ENCODE data around the gene DGCR6. TPM values are rescaled to one million over a fixed set of nuclear protein-coding genes. Genes with fewer than 3 reads are reported as not detected.
"Not testable (repeated sequence)": the region's sequence is repeated elsewhere in the genome, so short reads cannot be mapped to it uniquely, and the experiment has no call there.

DGCR6 gene
- total RNA-seq, 1 experiment from 2014 or later = 0.62 TPM

DNA sequence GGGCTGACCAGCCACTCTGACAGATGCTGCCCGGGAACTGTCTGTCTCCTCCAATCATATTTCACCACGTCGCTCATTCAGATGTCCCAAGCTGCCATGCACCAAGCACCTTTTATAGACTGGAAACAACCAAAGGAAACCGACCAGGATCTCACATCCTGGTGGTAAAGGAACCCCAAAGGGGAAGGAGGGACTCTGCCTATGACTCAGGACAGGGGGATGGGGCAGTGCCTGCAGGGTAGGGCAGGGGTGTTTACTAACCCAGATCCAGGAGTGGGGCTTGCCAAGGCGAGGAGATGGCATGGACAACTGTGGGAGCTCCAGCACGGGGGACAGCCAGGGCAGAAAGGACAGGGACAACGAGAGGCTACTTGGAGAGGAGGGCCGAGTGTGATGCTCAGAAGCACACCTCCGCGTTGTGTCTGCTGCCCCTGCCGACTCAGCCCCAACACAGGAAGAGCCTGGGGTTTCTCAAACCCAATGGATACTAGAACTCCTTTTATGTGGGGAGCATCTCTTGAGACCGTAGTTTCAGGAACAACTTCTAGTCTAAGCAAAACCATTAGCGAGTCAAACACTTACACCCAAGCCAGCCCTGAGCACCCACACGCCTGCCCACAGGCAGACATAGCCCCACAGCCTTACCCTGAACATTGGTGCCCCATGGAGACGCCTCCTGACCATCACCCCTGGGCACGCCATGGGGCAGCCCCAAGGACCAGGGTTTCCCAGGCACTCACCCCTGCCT lies 26.0 kb downstream of the DGCR6 start:
- no peak for DNase-seq (ENCODE audit: low read depth)

DNA sequence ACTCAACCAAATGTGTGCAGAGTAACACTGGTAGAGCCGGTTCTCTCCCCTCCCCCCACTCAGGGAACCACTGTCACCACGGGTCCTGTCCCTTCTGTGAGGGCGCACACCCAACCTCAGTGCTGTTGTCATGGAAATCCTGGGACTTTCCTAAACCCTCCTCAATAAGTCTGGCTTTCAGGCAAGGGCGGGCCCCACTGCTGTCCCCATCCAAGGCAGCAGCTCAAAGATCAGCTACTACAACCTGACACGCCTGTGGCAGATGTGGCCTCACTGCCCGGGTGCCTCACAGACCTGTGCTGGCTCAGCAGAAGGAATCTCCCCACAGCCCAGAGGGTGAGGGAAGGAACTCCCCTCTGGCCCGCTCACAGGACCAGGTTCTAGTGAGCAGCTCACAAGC lies 27.8 kb downstream of the DGCR6 start:
- no peak for DNase-seq (ENCODE audit: low read depth)

DNA sequence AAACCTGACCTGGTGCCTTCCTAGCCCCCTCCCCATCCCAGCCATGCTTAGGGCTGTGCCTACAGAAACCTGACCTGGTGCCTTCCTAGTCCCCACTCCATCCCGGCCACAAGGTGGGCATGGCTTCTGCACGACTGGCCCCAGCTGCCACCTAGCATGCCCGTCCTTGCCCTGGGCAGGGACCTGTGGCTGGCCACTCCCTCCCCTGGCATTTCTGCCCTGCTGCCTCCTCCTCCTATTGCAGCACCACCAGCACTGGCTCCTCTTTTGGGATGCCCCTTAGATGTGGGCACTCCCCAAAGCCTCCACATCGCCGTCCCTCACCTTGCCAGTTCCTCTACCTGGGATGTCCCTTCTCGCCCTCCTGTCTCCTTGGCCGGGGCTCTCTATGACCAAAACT lies 28.6 kb downstream of the DGCR6 start:
- not testable (repeated sequence) for DNase-seq (ENCODE audit: low read depth)

DNA sequence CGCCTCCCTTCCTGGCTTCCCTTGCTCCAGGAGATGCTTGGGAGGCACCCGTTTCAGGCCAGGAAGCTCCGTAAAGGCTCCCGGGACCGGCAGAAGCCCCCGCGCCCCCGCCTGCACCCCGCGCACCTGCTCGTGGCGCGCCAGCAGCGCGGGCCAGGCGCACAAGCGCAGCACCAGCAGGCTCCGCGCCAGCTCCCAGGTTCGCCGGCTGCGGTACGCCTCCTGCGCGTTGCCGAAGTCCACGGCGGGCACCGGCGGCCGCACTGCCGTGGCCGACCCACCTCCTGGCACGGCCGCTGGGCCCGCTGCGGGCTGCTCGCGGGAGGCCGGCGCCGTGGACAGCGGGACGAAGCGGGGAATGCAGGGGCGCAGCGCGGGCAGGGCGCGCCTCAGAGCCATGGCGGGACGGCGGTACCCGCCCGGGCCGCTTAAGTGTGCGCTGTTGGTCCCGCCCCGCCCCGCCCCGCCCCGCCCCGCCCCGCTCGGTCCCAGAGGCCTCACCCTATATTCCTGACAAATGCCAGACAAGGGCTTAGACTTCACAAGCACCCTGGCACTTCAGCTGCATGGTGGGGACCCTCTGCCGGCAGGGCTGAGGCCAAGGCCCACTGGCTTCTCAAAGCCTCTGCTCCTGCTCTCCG lies 29.9 kb downstream of the DGCR6 start, which contains the start of gene PRODH:
PRODH (minus strand) TSS at position 405 of the 641 bp plus-strand sequence; CDS start at position 399, 6 bp downstream.
- no peak for DNase-seq (ENCODE audit: low read depth)

DNA sequence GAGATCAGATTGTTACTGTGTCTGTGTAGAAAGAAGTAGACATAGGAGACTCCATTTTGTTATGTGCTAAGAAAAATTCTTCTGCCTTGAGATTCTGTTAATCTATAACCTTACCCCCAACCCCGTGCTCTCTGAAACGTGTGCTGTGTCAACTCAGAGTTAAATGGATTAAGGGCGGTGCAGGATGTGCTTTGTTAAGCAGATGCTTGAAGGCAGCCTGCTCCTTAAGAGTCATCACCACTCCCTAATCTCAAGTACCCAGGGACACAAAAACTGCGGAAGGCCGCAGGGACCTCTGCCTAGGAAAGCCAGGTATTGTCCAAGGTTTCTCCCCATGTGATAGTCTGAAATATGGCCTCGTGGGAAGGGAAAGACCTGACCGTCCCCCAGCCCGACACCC lies 32.6 kb downstream of the DGCR6 start:
- not testable (repeated sequence) for DNase-seq (ENCODE audit: low read depth)

DNA sequence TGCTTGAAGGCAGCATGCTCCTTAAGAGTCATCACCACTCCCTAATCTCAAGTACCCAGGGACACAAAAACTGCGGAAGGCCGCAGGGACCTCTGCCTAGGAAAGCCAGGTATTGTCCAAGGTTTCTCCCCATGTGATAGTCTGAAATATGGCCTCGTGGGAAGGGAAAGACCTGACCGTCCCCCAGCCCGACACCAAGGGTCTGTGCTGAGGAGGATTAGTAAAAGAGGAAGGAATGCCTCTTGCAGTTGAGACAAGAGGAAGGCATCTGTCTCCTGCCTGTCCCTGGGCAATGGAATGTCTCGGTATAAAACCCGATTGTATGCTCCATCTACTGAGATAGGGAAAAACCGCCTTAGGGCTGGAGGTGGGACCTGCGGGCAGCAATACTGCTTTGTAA lies 41.0 kb downstream of the DGCR6 start:
- DNase-seq (ENCODE audit: low read depth) = not testable (repeated sequence)

DNA sequence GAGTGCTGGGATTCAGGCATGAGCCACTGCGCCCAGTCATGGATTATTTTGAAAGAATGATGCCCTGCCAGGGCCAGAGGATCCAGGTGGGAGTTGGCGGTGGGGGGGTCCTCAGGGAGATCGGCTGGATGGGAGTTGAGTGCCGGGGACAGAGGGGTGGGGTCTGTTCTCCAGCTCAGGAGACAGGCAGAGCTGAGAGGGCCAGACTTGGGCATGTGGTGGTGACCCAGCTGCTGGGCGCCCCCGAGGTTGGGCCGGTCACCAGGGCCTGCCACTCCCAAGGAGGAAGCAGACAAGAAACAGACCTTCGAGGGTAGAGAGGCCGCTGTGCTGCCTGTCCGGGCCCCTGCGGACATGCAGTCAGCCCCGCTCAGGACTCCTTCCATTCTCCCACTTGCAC lies 41.8 kb downstream of the DGCR6 start:
- DNase-seq (ENCODE audit: low read depth) = no peak

DNA sequence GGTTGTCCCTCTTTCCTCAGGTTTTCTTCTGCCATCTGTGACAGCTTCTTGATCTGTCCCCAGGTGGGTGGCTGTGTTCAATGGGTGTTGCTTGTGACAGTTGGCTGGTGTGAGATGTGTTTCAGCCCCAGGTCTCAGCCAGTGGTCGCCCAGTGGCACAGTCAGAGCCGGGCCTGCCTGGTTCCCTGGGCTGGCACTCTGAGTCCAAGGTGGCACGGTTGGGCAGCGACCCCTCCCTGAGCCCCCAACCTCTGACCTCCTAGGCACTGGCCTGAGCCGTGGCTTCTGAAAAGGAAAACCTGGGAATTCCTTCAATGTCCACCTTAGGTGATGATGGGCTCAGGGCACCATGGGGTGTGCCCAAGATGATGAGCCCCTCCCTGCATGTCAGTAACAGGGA lies 44.0 kb downstream of the DGCR6 start:
- no peak for DNase-seq (ENCODE audit: low read depth)

DNA sequence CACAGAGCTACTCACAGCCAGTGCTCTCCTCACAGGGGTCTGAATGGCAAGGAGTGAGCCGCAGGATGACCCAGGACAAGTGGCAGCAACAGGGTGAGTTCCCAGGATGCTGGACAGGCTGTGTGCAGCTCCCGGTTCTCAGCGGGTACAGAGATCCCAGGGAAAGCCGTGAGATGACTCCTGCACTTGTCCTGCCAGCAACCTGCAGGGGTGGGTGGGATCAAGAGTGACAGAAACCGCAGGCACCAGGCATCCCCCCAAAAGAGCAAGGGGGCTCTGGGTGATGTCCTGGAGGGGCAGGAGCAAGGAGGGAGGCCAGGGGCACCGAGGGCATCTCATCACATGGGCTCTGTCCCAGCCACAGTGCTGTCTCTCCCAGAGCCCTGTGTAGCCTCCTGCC lies 45.9 kb downstream of the DGCR6 start:
- no peak for DNase-seq (ENCODE audit: low read depth)

DNA sequence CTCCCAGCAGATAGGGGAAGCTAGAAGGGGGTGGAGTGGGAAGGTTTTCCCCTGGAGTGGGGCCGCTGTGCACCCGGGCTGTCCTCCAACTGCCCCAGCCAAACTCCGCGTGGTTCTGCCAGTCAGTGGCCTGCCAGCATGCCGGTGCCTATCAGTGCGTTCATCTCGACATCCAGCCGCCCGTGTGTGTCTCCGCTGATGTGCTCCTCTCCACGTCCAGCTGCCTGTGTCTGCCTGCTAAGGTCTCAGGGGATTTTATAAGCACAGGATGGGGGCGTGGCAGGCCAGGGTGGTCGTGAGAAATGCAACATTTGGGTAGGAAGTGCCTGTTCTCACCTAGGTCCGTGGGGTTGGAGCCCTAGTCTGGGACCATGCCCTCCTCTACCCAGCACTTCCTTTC lies 47.0 kb downstream of the DGCR6 start:
- DNase-seq (ENCODE audit: low read depth) = not testable (repeated sequence)

DNA sequence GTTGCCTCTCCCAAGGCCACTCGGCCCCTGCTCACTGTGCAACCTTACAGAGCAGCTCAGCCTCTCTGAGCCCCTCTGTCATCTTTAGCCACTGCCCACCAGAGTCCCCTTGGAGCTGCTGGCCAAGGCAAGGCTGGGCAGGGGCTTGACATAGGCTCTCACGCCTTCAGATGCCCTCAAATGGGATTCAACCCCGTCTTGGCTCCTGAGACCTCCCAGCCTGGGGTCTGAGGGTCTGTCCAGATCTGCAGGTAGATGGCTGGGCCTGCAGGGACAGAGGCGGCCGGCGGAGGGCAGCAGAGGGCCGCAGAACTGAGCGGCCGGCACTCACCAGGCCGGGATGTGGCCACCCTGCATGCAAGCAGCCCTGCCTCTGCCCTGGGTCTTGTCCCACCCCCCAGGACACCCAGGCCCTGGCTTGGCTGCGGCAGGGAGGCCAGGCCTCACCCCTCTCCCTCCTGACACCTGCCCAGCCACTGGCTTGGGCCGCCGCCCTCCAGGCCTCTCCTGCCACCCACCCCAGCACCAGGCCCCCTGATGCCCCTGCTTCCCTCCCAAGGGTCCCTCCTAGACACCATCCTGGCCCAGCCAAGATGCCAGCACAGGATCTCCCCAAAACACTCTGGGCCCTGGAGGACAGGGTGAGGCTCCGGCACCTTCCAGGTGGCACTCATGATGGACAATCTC lies 48.3 kb downstream of the DGCR6 start:
- peak; percentile 43 for DNase-seq (ENCODE audit: low read depth)

DNA sequence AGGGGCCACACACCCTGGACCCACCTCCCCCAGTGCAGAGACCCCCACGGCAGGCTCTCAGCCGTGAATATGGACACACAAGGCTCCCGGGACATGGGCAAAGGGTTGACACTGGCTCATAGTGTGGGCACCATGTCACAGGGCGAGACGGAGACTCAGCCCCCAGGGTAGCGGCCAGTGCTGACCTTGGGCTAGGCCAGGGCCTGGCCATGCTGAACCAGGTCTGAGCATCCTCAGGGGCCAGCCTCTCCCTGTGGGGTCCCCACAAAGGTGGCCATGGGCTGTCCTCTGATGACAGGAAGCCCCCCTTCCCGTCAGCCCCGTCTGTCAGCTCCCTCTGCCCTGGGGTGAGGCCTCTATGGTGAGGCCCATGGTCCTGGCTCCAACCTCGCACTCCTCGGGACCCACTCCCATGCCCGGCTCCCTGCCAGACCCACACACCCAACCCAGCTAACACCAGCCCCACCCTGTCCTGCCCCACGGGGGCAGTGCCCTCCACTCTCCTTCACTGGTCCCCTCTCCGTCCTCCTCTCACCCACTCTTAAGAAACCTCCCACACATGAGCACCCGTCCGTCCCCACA lies 49.0 kb downstream of the DGCR6 start:
- DNase-seq (ENCODE audit: low read depth) = no peak

DNA sequence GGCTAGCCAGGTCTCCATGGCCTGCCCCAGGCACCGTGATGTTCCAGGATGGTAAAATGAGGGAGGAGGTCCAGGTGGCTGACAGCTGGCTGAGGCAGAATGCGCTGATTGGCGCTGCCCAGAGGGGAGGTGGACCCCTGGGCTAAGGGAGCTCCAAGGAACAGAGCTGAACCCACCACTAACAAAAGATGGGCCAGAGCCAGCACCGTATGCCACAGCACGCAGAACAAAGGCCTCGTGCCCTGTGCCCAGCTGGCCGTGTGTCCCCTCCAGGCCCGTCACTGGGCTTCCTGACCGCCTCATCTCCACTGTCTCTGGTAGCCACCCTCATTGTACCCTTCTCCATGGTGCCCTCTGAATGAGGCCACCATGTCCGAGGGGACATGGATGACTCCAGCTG lies 49.6 kb downstream of the DGCR6 start:
- DNase-seq (ENCODE audit: low read depth) = no peak

DNA sequence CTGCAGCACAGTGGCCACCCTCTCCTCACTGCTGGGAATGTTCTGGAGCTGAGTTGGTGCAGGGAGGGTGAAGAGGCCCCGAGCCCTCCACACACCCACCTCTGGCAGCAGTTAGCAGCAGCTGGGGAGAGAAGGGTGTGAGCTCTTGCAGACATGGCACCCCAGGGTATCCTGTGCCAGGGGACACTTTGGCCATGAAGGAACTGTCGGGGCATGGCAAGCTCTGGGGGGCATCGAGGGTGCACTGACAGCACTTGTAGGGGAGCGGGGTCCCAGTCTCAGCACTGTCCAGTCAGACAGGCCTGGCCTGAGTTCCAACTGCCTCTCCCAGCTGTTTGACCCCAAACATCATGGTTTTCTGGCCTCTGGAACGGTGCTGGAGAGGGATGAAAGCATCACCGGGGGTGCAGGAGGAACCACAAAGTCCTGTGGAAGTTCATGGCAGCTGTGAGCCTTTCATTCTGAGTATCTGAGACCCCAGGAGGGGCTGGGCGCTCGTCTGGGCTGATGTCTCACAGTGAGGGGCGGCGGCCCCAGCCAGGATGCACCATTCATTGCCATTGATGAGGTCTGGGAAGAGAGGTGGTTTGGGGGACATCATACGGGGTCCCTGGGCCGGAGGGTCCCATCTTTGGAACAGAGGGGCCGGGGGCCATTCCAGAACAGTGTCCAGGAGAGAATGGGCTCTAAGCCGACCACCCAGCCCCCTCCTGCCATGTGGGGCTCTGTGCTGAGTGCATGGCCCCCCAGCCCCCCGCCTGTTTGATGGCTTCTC lies 50.2 kb downstream of the DGCR6 start:
- not testable (repeated sequence) for DNase-seq (ENCODE audit: low read depth)

DNA sequence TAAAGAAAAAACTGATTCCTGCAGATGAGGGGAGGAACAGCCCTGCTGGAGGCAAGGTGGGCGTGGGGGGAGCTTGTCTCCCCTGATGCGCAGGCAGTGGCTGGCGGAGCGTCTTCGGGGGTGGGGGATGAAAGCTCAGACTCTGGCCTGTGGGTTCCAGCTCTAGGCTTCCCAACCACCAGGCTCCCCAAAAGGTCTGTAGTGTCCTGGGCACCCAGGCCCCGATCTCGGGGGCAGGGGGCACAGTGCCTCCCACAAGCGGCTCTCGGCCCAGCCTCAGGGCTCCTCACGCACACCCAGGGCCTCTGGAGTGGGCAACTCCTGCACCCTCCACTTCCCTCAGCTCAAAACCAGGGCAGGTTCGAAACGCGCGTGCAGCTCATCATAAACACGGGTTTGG lies 50.8 kb downstream of the DGCR6 start:
- DNase-seq (ENCODE audit: low read depth) = not testable (repeated sequence)

DNA sequence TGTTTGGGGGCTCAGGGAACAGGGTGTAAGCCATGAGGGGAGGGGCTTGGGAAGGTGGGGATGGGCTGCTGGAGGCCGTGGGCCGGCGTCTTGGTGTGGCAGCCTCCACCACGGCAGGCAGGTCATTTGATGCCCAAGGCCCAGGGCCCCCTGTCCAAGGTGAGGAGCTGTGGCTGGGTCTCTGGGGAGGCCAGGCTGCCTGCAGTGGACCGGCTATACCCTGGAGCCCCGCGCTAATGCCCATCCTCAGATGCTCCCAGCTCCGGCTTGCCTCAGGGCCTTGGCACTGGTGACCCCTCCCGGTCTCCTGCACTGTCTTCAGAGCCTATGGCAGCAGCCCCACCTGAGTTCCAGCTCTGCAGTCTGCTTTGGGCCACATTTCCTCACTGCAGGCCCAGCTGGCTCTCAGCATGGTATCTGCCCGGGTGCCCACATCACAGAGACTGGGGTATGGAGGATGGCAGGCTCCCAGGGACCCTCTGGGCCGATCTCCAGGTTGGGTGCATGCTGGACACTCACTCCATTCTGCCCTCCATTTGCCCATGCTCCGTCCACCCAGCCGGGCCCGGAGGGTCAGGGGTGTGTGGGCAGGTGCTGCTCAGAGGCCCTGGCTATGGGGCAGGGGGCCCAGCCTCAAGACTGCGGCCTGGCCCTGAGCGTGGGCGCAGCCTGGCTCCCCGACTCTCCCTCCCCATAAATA lies 51.7 kb downstream of the DGCR6 start:
- not testable (repeated sequence) for DNase-seq (ENCODE audit: low read depth)

DNA sequence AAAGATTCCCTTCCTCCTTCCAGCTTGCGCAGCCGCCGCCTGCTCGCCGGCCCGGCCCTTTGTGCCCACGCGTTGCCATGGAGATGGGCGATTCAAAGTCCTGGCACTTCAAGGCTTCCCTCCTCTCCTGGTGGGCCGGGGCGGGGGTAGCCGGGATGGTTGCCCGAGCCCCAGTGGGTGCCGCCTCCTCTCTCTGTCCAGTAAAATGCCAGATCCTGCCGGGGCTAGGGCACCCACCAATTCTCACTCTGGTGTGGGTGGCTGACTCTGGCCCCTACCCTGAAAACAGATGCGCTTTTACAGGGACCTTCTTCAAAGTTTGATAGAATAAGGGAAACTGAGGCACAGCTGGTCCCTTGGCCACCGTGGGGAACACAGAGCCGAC lies 52.2 kb downstream of the DGCR6 start:
- DNase-seq (ENCODE audit: low read depth) = peak; percentile 66

DNA sequence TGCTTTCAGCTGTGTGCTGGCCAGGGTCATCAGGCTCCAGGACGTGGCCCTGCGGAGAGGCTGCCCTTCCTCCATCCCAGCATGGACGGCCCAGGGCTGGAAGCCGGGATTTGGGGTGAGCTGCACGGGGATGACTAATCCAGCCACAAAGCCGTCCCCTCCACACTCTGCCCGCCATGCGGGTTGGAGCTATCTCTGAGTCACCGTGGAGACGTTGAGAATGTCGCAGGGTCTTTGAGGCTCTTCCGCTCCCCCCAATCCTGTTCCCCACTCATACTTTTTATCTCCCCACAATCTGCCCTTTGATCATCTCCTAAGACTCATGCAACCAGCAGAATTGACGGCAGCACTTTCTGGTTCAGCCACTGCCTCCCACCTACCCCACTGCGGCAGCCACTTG lies 52.6 kb downstream of the DGCR6 start:
- DNase-seq (ENCODE audit: low read depth) = peak; percentile 90

DNA sequence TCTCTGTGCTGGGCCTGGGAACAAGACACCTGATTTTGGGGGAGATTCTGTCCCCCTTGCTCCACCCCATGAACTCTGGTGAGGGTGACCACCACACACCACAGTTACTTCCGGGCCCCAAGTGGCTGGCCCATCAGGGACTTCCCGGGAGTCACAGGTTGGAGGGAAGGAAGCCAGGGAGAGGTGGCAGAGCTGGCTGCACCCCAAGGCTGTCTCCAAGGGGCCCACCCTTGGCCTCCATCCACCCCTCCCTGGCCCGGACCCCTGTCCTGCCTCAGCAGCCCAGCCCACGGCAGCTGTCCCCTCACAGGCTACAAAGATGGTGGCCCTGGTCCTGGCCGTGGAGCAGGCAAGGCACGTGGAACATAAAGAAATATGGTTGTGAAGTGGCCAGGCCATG lies 53.1 kb downstream of the DGCR6 start:
- not testable (repeated sequence) for DNase-seq (ENCODE audit: low read depth)

DNA sequence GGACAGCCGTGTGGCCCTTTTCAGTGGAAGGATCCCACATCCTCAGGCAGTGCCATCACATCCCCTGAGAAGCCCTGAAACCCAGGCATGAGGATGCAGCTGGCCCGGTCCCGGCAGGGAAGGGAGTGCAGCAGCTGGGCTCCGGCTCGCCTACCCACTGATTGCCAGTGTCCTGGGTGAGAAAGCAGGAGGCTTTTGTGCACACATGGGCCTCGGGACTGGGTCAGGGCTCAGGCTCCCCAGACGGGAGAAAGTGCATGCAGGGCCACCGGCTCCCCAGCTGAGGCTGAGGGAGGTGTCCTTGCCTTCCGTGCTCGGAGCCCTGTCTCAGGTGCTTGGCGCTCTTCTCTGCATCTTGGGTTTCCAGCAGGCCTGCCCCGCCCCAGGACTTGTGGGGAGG lies 53.6 kb downstream of the DGCR6 start:
- DNase-seq (ENCODE audit: low read depth) = not testable (repeated sequence)
